ENCODE measurements around the gene DCST2. TPM values are rescaled to one million over a fixed set of nuclear protein-coding genes. Genes with fewer than 3 reads are reported as not detected.

The DCST2 gene
- polyA plus RNA-seq, 4 donors: 0.78 to 2.7 (median 1.5) TPM

DNA sequence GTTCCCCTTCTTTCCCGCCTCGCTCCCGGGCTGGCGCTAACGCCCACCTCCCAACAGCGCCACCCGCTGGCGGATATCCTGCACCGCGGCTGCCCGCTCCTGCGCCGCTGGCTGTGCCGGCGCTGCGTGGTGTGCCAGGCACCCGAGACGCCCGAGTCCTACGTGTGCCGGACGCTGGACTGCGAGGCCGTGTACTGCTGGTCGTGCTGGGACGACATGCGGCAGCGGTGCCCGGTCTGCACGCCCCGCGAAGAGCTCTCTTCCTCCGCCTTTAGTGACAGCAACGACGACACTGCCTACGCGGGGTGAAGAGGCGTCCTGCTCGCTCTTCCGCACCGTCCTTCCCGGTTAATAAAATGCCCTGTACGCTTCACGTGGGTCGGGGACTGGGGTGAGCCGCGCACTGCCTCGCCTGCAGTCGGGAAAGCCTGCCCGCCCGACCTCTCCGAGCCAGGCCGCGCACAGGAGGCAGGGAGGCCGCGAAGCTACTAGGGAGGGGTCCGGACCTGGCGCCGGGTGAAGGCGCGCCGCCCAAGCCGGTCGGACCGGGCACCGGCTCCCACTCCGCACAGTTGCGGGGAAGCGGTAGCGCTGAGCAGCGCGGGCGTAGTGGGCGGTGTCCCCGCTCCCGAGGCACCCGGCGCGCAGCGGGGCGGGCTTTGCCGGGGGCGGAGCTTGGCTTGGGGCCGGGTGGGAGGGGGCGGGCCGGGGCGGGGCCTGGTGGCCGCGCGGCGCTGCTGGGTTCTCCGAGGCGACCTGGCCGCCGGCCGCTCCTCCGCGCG lies 17.2 kb upstream of the DCST2 start, which contains the start of gene ADAM15:
ADAM15 (plus strand) TSS at position 757 of the 782 bp plus-strand sequence. CDS start 71 bp downstream, outside the sequence.
- DNase-seq (ENCODE audit: low read depth in 4 of 4, low spot score in 3 of 4): no peak

DNA sequence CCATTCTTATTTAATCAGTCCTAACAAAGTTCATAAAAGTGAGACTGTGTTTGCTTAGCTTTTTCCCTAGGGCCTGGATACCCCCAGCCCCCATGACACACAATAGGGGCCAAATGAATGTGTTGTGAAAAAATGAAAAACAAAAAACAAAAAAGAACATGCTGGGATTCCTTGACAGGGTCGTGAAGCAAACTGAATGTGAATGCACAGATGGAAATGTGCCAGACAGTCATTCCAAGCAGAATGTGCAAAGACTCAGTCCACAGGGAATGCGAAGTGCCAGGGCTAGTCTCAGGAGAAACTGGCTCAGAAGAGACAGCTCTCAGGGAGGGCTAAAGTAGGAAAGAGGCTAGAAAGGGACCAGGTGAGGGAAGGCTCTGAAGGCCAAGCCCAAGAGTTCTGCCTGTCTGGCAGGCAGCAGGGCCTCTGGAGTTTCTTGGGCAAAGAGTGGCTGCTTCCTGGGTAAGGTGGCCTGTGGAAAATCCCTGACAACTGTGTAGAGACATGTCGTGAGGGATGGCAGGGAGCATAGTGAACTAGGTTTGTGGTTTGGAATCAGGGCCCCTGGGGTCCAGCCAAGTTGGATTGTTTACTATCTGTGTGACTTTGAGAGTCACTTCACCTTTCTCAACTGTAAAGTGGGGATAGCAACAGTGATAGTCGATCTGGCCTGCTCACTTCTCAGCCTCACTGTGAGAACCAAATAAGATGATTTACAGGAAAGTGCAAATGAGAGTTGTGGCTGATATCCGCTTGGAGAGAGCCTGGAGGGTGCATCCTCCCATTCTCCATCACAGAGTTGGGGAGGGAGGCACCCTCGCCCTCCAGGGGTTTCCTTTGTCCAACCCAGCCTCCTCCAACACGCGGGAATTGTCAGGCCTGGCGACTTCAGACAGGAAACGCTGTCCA lies 16.3 kb upstream of the DCST2 start:
- no peak for DNase-seq (ENCODE audit: low read depth in 4 of 4, low spot score in 3 of 4)

DNA sequence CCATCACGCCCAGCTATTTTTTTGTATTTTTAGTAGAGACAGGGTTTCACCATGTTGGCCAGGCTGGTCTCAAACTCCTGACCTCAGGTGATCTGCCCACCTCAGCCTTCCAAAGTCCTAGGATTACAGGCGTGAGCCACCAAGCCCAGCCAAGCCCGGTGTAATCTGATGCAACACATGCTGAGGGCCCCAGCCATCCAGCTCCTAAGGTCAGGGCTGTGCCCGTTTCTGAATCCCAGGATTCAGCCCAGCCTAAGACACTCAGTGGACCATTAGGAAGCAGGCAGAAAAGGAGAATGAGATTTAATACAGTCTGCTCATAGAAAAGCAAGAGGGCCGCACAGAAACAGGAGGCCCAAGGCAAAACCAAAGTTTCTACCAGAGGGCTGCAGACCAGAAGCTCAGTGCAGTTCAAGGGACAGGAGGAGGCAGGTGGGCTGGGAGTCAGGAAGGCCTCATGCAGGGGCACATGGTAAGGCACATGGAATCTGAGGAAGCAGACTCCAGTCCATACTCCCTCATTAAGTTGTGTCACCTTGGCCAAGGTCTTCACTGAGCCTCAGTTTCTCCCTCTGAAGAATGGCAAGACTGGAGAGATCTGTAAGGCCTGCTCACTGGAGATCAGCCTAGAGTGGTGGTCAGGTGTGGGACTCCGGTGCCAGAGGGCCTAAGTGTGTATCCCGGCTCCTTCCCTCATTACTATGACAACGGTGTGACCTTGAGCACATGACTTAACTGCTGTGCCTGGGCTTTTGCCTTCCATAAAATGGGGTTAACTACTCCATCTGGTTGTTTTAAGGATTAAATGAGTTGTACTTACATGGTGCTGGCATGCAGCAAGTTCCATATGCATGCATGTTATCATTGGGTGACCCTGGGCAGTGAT lies 15.1 kb upstream of the DCST2 start:
- DNase-seq (ENCODE audit: low read depth in 4 of 4, low spot score in 3 of 4): no peak

DNA sequence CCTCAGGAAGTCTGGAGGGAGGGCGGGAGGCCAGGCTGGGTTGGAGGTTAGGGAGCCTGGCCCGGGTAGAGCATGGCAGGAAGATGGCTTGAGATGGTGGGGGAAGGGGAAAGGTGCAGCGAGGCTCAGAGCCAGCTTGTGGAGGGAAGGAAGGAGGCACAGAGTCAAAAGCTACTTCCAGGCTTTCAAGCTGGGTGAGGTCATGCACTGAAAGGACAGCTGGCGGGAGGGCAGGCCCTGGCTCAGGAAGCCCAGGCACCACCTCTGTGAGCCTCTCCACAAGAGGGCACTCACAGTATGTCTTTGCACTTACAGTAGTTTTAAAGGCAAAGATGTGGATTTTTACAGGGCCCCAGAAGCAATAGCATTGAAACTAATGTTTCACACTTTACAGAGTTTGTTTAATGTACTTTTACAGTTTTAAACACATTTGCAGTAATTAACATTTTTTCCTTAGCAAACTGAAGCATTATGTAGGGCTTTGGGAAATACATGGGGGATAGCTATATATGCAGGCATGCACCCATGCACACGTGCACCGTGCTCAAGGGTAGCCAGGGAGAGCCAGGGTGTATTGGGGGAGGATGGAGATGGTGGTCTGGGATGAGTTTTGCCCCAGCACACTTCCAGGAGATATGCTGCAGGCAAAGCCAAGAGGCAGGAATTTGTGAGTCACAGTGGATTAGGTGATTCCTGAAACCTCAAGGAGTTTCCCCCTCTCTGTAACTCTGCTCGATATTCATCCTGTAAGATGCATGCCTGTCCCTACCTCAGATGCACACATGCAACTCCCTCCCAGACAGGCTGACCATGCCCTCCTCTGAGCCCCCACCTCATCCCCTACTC lies 11.5 kb upstream of the DCST2 start:
- DNase-seq (ENCODE audit: low read depth in 4 of 4, low spot score in 3 of 4): no peak

DNA sequence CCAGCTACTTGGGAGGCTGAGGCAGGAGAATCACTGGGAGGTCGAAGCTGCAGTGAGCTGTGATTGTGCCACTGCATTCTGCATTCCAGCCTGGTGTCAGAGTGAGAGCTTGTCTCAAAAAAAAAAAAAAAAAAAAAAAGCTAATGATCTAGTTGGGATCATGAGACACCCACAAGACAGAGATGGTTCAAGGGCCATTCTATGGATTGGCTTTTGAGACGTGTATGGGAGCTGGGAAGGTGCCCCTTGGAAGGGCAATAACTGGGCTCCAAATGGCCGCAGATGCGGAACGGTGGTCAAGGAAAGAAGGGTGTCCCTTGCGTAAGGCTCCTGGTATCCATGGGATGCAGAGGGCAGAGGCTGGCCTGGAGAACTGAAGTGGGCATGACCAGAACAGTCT lies 10.8 kb upstream of the DCST2 start:
- no peak for DNase-seq (ENCODE audit: low read depth in 4 of 4, low spot score in 3 of 4)

DNA sequence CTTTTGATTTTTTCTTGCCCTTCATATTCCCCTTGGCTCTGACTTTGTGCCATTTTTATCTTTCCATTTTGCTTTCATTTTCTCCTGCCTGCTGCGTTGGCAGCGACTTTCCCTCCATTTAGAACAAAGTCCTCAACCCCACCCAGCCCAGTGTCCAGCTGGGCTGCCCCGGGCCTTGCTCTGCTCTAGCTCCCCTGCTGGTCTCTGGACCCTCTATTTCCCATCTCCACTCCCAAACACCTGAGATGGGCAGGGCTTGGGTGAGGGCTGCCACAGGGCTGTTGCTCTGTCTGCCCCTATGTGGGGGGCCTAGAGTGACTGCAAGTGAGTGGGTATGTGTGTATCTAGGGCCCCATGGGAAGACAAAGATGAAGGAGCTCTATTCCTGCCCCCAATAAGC lies 10.2 kb upstream of the DCST2 start:
- DNase-seq (ENCODE audit: low read depth in 4 of 4, low spot score in 3 of 4): no peak

DNA sequence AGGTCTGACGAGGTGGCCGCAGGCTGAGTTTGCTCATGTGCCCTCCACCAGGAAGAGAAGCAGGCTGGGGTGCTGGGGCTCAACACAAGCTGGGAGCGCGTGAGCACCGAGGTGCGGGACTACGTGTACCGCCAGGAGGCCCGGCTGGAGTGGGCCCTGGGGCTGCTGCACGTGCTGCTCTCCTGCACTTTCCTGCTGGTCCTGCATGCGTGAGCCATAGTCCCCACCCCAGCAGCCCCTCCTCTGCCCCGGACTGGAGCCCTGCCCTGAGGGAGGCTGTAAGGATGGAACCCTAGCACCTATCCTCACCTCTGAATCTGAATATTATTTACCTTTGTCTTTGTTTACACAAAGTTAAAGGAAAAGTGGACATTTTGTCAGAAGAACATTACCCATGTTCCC lies 9.7 kb upstream of the DCST2 start:
- DNase-seq (ENCODE audit: low read depth in 4 of 4, low spot score in 3 of 4): no peak

DNA sequence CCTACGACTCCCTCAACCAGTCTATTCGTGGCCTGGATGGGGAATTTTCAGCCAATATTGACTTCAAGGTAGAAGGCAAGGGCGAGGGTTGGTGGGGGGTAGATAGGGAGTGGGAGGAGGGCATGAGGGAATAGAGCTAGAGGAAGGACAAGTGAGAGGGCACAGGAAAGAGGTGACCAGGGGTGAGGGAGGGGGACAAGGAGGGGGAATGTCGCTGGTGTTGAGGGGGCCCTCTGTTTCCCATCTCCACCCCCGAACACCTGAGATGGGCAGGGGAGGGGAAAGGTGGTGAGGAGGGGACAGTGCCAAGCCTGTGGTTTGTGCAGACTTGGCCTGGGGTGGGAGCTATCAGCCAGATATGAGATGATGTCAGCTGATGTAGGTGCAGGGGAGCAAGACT lies 9.2 kb upstream of the DCST2 start:
- DNase-seq (ENCODE audit: low read depth in 4 of 4, low spot score in 3 of 4): no peak

DNA sequence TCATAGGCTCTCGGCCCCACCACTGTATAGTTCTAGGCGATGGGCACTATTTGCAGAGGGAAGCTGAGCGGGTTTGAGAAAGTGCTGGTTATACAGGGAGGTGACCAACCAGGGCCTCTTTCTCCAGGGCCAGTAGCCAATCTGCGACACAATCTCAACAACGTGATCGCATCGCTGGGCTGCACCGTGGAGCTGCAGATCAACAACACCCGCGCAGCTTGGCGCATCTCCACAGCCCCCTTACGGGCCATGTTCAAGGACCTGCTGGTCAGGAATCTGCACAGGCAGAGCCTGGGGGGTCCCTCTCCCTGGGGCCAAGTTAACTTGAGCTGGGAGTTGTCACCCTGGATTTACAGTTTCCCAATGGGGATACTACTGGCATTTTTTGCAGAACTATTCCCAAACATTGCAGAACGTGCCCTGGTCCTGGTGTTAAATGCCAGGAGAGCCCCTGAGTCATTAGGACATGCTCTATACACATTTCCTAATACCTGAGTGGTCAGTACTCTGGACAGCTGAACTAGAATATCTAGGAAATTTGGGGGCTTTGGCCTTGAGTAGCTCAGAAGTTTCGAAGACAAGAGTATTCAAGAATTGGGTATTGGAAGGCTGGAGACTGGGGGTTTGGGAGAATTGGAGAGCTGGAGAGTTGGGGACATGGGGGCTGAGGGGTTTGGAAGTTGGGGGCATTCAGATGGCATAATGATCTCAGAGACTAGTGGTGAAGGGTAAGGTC lies 6.9 kb upstream of the DCST2 start:
- DNase-seq (ENCODE audit: low read depth in 4 of 4, low spot score in 3 of 4): no peak

DNA sequence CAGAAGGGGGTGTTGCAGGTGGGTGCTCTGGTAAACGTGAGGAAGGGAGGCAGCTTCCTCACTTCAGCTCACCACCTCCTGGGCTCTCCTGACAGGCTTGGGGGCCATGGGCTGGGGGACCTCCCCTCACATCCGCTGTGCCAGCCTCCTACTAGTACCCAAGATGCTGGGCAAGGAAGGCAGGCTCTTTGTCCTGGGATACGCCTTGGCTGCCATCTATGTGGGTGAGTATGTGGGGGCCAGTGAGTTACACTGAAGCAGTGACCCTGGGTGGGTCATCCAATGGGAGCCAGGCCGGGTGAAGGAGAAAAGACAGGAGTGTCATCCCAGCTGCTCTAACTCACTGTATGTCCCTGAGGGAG lies 5.7 kb upstream of the DCST2 start:
- no peak for DNase-seq (ENCODE audit: low read depth in 4 of 4, low spot score in 3 of 4)

DNA sequence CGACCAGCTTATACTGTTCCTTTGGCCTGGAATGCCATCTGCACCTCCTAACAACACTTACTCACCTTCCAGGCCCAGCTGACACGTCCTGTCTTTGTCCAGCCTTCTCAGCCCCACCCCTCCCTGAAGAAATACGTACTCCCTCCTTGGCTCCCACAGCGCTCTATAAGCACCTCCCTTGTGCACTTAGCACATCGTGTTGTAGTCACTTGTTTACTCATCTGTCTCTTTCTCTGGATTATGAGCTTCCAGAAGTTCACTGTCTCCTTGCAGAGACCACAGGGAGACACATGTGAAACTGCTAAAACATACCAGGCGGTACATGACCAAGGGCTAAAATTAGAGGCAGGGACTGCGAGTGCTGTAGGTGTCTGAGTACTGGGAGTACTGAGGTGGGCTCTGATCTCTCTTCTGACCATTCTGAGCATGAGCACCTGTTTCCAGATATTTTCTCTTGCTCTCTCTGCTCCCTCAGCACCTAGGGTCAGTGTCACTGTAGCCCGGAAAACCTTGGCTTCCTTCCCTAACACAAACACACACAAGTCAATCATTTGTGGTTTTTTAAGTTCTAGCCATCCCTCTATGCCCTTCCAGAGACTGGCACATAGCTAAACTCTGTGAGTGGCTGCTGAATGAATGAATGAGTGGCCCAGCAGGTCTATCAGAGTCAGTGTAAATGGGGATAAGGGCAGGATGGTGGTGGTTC lies 5.2 kb upstream of the DCST2 start:
- DNase-seq (ENCODE audit: low read depth in 4 of 4, low spot score in 3 of 4): no peak

DNA sequence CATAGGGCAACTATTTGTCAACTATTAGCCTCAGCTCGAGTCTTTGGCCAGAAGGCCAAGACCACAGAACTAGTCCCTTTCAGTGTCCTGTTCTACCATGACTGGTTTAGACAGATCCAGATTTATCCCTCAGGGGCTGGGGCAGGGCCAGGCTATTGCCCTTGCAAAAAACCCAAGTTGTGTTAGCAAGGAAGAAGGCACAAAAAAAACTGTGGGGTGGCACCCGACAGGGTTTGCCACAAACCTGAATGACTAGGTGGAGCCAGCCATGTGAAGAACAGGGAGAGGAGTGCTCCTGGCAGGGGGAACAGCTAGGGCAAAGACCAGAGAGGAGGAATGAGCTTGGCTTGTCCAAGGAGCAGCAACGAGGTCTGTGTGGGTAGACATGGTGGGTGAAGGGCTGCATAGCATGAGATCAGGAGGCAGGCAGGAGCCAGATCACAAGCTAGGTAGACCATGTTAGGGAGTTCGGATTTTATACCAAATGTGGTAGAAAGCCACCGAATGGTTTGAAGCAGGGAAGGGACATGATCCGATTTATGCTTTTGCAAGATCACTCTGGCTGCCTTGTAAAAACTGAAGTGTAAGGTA lies 4.4 kb upstream of the DCST2 start:
- no peak for DNase-seq (ENCODE audit: low read depth in 4 of 4, low spot score in 3 of 4)

DNA sequence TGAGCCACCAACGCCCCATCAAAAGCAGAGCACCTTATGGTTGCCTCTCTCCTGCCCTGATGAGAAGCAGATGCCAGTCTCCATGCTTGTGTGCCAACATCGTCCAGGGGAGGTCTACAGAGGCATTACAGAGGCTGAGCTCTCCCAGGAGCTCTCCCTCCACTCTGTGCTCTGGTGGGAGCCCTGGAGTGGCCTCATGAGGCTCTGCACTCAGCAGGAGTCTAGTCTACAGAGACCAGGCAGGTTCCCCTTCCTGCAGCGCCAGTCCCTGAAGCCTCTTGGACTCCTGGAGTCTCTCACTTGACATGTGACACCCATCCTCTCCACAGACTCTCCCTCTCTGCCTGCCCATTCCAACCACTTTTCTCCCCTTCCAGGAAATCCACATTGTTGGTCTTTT lies 3.5 kb upstream of the DCST2 start:
- DNase-seq (ENCODE audit: low read depth in 4 of 4, low spot score in 3 of 4): no peak

DNA sequence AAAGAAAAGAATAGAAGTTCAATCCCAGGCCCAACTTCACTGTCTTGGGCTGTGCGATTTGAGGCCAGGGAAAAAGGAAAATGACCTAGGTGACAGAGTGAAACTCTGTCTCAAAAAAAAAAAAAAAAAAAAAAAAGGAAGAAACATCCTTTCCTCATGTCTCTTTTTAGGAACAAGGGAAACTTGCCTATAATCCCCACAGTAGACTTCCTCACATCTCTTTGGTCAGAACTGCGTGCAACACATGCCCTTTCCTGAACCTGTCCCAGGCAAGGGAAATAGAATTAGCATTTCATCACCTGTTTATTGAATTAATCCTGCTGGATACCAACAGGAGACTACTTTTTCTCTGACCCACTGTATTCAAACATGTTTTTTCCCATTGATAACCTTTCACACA lies 2.4 kb upstream of the DCST2 start:
- DNase-seq (ENCODE audit: low read depth in 4 of 4, low spot score in 3 of 4): no peak

DNA sequence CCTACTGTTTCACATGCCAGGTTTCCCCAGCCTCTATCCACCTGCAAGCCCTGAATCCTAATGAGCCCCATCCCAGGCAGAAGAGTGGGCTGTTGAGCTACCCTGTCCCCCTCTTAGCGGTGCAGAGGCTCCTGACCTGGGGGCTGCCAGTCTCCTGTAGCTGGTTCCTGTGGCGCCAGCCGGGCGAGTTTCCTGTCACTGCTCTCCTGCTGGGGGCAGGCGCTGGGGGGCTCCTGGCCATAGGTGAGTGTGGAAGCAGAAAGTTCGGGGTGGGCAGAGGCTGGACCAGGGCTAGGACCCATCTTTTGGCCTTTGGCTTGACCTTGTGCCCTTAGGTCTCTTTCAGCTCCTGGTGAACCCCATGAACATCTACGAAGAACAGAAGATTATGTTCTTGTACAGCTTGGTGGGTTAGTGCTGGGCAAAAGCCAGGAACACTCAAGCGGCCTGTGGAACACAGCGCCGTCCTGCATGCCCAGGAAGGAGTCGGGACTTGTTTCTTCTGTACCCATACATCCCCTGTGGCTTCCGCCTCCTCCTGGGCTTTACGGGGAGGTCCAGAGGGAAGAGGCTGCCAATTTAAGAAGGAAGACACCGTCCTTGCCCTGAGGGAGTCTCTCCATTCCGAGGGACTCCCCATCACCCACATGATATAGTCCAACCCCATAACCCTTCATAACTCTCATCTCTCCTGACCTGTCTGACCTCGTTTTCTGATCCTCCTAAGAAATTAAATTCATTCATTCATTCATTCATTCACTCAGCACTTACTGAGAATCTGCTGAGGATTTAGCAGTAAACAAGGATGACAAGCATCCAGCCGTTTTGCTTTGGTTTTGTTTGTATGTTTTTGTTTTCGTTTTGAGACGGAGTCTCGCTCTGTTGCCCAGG lies 982 bp upstream of the DCST2 start:
- no peak for DNase-seq (ENCODE audit: low read depth in 4 of 4, low spot score in 3 of 4)

DNA sequence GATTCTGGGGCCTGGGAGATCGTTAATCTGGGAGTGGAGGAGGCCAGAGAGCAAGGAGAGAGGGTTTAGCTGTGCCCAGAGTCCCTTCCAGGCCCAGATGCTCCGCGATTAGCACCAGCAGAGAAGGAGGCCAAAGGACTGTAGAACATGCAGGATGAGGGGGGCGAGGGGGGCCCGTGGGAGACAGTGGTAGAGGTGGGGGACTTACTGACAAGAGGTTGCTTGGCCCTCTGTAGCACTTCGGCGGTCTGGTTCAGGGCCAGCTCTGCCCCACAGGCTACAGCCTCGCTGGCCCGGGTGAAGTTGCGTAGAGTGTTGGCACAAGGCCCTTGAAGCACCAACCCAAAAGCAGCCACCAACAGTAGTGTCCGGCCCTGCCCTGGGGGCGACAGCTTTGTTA lies 695 bp downstream of the DCST2 start:
- no peak for DNase-seq (ENCODE audit: low read depth in 4 of 4, low spot score in 3 of 4)

DNA sequence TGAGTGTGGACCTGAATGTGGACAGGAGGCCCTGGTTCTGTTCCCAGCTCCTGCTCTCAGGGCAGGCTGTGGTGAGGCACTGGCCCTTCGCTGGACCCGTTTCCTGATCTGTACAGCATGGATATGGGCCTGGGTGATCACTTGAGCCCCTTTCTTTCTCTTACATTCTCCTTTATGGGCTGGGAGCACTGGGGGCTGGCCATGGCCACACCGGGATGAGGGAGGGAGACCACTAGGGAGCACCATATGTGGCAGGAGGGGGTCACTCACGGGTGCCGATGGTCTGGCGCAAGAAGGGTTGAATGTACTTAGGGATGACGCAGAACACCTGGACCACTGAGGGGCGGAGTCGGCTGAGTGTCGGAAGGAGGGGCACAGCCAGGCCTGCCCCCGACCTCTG lies 2.7 kb downstream of the DCST2 start:
- DNase-seq (ENCODE audit: low read depth in 4 of 4, low spot score in 3 of 4): no peak

Measured in left renal pelvis (tissue), 4 donors.